Fibroblast of the aortic adventitia (primary cell): ENCODE measurements around the gene ESRP2. TPM values are rescaled to one million over a fixed set of nuclear protein-coding genes. Genes with fewer than 3 reads are reported as not detected.

Source experiments
- DNase-seq: peaks from one replicate; pipeline ENCODE4 v3.0.0-alpha.2; 2010; ENCODE audit warnings: low read depth
- H3K4me3 ChIP-seq: 2 replicates; pipeline ENCODE4 v1.5.1; 2011; ENCODE audit warnings: low read depth, mild to moderate bottlenecking, control low read depth, low read length, moderate library complexity
- total RNA-seq: library from RNA; depleted of rRNA; stranded (reverse); fragments of >200 nt; gene quantifications from 2 replicates; pipeline ENCODE4 v1.2.3, GENCODE V29; 2012; ENCODE audit warnings: low replicate concordance
- TF ChIP-seq, protein P1 (sequence below): IDR thresholded peaks from 2 replicates; pipeline ENCODE4 v1.5.1; 2011; ENCODE audit warnings: mild to moderate bottlenecking, low read length, control low read depth, inconsistent platforms; ENCODE audit not compliant: insufficient read depth

ESRP2 gene
- total RNA-seq, 1 donor = 0.18 TPM

DNA sequence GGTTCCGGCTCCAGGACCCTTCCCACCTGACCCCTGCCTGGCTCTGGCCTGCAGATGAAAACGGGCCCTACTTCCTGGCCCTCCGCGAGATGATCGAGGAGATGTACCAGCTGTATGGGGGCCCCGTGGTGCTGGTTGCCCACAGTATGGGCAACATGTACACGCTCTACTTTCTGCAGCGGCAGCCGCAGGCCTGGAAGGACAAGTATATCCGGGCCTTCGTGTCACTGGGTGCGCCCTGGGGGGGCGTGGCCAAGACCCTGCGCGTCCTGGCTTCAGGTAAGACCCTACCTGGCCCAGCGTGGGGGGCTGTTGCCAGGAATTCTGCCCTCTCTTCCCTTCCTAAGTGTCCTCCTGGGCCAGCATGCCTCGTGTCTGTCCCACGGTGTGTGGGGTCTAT, 19.8 kb upstream of the ESRP2 start:
- no peak overlapping the region for H3K4me3 ChIP-seq
- DNase-seq = no peak
- TF ChIP-seq, protein P1, sequence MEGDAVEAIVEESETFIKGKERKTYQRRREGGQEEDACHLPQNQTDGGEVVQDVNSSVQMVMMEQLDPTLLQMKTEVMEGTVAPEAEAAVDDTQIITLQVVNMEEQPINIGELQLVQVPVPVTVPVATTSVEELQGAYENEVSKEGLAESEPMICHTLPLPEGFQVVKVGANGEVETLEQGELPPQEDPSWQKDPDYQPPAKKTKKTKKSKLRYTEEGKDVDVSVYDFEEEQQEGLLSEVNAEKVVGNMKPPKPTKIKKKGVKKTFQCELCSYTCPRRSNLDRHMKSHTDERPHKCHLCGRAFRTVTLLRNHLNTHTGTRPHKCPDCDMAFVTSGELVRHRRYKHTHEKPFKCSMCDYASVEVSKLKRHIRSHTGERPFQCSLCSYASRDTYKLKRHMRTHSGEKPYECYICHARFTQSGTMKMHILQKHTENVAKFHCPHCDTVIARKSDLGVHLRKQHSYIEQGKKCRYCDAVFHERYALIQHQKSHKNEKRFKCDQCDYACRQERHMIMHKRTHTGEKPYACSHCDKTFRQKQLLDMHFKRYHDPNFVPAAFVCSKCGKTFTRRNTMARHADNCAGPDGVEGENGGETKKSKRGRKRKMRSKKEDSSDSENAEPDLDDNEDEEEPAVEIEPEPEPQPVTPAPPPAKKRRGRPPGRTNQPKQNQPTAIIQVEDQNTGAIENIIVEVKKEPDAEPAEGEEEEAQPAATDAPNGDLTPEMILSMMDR = no peak

DNA sequence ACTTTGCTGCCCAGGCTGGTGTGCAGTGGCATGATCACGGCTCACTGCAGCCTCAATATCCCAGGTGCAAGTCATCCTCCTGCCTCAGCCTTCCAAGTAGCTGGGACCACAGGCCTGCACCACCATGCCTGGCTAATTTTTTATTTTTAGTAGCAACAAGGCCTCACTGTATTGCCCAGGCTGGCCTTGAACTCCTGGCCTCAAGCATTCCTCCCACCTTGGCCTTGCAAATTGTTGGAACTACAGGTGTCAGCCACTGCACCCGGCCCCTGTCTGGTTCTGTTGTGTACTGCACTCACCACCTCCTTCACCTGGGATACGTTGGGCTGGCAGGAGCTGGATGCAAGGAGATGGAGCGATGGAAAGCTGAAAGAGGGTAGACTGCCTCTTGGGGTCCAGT, 17.8 kb upstream of the ESRP2 start:
- TF ChIP-seq, protein P1 = no peak
- DNase-seq = no peak
- H3K4me3 ChIP-seq = no peak overlapping the region

DNA sequence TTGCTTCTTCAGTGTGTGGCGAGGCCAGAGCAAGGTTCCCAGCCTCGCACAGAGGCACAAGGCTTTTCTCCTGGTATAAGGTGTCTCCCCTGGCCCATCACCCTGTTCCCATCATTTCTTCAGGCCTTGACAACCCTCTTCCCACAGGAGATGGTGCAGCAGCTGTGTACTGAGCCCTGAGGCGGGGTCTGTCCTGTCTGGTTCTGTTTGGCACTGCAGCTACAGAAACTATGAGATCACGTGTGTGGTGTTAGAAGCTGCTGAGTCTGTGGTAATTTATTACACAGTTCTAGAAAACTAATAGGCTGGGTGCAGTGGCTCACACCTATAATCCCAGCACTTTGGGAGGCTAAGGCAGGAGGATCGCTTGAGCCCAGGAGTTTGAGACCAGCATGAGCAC, 16.5 kb upstream of the ESRP2 start:
- H3K4me3 ChIP-seq = no peak overlapping the region
- no peak for DNase-seq

DNA sequence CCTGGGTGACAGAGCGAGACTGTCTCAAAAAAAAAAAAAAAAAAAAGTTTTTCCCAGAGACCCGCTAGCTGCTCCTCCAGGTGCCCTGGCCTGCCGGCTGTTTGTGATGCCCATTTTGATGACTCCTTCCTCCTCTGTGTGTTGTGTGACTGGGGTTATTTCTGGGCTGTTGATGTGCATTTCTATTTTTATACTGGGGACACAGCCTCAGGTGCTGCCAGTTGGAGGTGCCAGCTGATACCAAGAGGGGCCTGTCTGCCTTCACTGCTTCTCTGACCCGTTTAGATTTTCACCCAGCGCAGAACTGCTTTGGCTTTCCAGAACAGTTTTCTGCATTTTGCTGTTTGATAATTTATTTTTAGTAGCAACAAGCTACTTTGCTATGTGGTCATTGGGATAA, 15.9 kb upstream of the ESRP2 start:
- DNase-seq = no peak

More for the DNA sequence above, 16.5 kb upstream of the ESRP2 start:
- TF ChIP-seq, protein P1 = no peak

DNA sequence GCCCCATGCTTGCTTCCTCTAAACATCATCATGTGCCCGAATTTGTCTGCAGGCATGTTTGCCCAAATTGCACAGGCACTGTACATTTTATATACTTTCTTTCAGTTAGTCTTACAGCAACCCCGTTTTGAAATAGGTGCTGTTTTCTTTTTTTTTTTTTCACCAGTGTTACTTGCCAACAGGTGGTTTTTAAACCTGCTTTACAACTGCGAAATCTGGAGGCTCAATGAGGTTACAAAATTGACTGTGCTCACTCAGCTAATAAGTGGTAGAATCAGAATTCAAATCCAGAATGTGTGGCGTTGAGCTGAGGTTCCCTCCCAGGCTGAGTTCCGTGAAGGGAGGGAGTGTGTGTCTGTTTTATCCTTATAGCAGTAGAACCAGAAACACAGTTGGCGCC, 15.0 kb upstream of the ESRP2 start:
- H3K4me3 ChIP-seq = no peak overlapping the region
- TF ChIP-seq, protein P1 = no peak
- DNase-seq = no peak

More for the DNA sequence above, 15.9 kb upstream of the ESRP2 start:
- H3K4me3 ChIP-seq = no peak overlapping the region
- TF ChIP-seq, protein P1 = no peak

DNA sequence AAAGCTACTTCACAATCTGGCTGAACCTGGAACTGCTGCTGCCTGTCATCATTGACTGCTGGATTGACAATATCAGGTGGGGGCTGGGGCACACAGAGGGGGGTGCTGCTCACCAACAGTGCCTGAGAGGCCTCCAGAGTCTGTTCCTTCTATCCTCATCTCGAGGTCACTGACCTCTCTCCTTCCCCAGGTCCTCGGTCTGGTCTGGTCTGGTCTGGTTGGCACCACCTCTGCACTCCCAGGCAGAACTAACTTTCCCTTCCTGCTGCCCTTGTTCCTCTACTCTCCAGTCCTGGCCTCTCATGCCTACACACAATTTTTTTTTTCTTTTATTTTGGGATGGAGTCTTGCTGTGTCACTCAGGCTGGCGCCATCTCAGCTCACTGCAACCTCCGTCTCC, 13.4 kb upstream of the ESRP2 start:
- DNase-seq = no peak
- TF ChIP-seq, protein P1 = no peak
- no peak overlapping the region for H3K4me3 ChIP-seq

DNA sequence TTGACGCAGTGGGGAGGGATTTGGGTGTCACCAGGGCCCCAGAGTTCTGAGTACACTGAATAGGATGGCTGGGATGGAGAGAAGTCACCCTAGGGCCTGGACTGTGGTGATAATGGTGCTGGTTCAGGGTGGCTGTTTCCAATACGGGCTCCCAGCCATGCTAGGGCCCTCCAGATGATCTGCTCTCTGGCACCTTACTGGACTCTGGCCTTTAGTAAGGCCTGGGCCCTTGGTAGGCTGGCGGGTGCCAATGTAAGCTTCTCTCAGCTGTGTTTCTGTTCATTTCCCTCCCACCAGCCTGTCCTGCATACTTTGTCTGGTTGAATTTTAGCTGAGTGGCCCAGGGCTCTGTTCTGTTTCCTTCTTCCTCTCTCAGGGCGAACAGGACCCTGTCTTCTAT, 12.0 kb upstream of the ESRP2 start:
- TF ChIP-seq, protein P1 = no peak
- DNase-seq = no peak

More for the DNA sequence above, 12.0 kb upstream of the ESRP2 start:
- H3K4me3 ChIP-seq = no peak overlapping the region
